GM10248 (cell line): ENCODE results near the gene ZFAND6.
A peak's percentile ranks its signal among the peaks of the same experiment; 100 is the strongest.

Experiments
- CTCF ChIA-PET: fragments of 300-600 bp; sonication (Branson Sonifier 250); formaldehyde crosslinking; extraction: SDS; loops from one replicate; lab custom pipeline; 2021; ENCODE audit warnings: antibody characterized with exemption; lab: Yijun Ruan, JAX
- POLR2A ChIA-PET: fragments of 350-650 bp; sonication (Branson Sonifier 250); formaldehyde crosslinking; extraction: SDS; loops from one replicate; lab custom pipeline; 2020; ENCODE audit warnings: antibody characterized with exemption; lab: Yijun Ruan, JAX
- DNase-seq: peaks from one replicate; pipeline ENCODE4 v3.0.0; 2012; ENCODE audit errors: extremely low spot score
- TF ChIP-seq, protein P1 (sequence below): IDR thresholded peaks from 2 replicates; pipeline ENCODE4 v1.5.1; 2012; ENCODE audit warnings: mild to moderate bottlenecking, low read depth; ENCODE audit errors: extremely low read depth, missing control alignments, control extremely low read depth

Gene ZFAND6

DNA sequence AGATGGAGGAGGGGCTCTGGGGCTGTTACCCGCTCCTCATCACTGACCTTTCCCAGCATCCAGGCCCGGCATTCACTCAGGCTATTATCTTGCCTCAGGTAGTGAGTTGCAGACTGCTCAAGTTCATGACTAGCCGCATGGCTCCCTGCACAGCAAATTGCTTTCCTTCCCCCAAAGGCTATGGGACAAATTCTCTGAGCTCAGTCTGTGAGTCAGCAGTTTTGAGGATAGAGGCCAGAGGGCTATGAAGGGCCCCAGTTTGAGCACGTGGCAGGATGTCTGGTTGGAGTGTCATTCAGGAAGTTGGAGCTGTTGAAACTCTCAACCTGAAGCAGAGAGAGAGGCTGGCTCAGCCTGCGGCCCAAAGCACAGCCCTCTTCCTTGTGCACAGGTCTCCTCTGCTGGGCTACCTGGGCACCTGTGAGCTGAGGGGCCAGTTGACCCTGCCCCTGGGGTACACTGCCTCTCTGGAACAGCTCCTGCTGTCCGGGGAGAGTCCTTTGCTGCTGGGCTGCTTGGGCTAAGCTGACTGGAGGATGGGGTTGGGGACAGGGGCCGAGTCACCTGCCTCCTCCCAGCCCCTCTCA lies 101.2 kb downstream of the ZFAND6 start:
- TF ChIP-seq, protein P1, sequence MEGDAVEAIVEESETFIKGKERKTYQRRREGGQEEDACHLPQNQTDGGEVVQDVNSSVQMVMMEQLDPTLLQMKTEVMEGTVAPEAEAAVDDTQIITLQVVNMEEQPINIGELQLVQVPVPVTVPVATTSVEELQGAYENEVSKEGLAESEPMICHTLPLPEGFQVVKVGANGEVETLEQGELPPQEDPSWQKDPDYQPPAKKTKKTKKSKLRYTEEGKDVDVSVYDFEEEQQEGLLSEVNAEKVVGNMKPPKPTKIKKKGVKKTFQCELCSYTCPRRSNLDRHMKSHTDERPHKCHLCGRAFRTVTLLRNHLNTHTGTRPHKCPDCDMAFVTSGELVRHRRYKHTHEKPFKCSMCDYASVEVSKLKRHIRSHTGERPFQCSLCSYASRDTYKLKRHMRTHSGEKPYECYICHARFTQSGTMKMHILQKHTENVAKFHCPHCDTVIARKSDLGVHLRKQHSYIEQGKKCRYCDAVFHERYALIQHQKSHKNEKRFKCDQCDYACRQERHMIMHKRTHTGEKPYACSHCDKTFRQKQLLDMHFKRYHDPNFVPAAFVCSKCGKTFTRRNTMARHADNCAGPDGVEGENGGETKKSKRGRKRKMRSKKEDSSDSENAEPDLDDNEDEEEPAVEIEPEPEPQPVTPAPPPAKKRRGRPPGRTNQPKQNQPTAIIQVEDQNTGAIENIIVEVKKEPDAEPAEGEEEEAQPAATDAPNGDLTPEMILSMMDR, result no peak
- POLR2A ChIA-PET, result no interaction called here
- CTCF ChIA-PET, result interaction anchor here (1.0 to 1.7 kb wide), 3 partner anchors 12 to 311 kb away, joined by 3 to 11 read pairs (median 3); no protein-coding TSS in a partner anchor
- DNase-seq, result peak; percentile 55

DNA sequence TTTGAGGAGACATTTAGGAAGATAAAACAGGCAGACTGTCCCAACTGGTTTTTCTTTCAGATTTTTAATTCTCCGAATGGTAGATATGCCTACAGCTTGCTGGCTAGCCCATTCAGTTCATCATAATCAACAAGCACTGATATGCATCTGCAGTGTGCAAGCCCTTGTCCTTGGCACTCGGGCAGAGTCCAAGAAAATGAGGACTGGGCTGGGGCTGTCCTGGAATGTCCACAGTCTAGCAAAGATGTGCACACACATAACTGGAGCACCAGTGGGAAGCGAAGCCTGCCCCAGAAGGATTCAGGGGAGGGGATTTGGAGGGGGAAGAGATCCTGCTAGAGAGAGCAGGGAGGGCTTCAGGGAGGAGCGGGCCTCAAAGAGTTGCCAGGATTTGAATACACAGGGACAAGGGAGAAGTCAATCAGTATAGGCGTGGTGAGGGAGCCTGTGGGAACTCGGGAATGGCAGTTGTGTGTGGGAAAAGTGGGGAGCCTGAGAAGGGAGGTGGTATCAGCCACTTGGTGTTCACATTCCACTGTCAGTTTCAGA lies 102.1 kb downstream of the ZFAND6 start:
- POLR2A ChIA-PET, result no interaction called here
- CTCF ChIA-PET, result interaction anchor here (1.0 to 1.7 kb wide), 2 partner anchors 11 to 312 kb away, joined by 3 to 11 read pairs; no protein-coding TSS in a partner anchor
- TF ChIP-seq, protein P1, result no peak
- DNase-seq, result no peak

DNA sequence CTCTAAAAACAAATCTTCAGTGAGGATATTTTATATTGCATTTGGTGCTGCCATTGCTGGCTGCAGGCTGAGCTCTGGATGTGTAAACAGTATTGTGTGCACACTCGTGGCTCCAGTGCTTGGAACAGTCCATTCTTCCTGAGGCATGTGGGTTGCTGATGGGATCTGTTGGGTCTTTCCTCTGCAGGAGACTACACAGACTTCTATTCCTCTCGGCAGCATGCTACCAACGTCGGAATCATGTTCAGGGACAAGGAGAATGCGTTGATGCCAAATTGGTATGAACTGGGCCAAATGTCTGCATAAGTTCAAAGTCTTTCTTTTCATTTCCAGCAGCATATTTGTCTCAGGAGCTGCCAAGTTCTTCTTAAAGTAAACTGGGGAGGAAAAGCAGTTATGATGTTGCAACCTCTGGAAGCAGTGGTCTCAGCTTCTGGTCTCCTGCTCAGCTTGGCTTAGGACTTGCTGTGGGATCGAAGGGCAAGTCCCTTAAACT lies 102.6 kb downstream of the ZFAND6 start:
- ChIA-PET CTCF (interaction anchor here (1.1 to 2.8 kb wide), 3 partner anchors 9 to 11 kb away, joined by 3 to 10 read pairs (median 3); partner anchors contain the start of gene FAH), POLR2A (no interaction called here)
- no peak for DNase-seq
- TF ChIP-seq, protein P1, result no peak

DNA sequence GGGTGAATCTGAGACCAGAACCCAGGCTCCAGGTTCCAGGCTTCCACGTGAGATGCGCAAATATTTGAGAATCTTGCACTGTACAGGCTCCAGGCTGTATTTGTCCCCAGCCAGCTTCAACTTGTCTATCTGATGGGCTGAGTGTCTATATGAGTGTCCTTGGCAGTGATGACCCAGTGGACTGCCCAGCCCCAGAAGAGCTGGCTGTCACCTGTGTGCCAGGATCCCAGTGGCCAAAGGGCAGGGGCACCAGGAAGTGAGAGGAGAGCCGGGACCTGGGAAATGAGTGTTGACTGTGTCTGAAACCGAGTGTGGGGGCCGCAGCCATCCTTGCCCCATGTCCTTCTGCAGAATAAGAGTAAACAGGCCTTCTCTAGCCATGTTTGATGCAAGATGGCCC lies 103.7 kb downstream of the ZFAND6 start:
- ChIA-PET POLR2A (no interaction called here), CTCF (interaction anchor here (1.1 to 2.8 kb wide), 3 partner anchors 9 to 10 kb away, joined by 3 to 10 read pairs (median 3); partner anchors contain the start of gene FAH)
- TF ChIP-seq, protein P1, result no peak
- no peak for DNase-seq

DNA sequence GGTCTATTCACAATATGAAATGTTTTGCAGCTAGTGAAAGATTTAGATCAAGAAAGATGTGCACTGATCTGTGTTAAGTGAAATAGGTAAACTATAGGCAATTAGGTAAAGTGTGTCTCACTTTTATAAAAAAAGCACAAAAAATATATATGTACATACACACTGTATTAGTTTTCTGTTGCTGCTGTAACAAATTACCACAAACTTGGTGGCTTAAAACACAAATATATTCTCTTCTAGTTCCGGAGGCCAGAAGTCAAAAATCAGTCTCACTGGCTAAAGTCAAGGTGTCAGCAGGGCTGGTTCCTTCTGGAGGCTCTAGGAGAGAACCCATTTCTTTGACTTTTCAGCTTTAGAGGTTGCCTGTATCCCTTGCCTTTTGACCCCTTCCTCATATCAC lies 104.4 kb downstream of the ZFAND6 start:
- ChIA-PET CTCF (interaction anchor here (2.8 kb wide), 1 partner anchor 10 kb away, joined by 10 read pairs; no protein-coding TSS in a partner anchor), POLR2A (no interaction called here)
- no peak for DNase-seq
- TF ChIP-seq, protein P1, result no peak

DNA sequence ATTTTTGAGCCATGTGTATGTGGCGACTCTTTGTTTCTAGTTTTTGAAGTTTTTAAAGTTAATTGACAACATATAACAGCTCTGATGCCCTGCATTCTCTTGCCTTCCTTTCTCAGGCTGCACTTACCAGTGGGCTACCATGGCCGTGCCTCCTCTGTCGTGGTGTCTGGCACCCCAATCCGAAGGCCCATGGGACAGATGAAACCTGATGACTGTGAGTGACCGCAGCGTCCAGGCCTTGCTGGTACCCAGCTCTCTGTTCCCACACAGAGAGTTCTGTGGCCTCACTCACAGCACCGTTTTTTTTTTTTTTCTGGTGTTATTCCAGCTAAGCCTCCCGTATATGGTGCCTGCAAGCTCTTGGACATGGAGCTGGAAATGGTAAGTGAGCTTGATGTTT lies 108.5 kb downstream of the ZFAND6 start:
- ChIA-PET CTCF (interaction anchor here (1.0 to 1.8 kb wide), 4 partner anchors 9 to 197 kb away, joined by 3 to 8 read pairs (median 4); partner anchors contain the start of gene BCL2A1), POLR2A (no interaction called here)
- TF ChIP-seq, protein P1, result no peak
- DNase-seq, result no peak
